Endothelial cell of umbilical vein (primary cell): ENCODE results near the gene SCN5A. TPM values are rescaled to one million over a fixed set of nuclear protein-coding genes. Genes with fewer than 3 reads are reported as not detected.

Experiments
- BruUV-seq: library from RNA; stranded (reverse); fragments of 400-500 nt; replicated peaks from 2 replicates; lab custom pipeline; 2021; lab: Mats Ljungman, UMichigan
- CTCF ChIA-PET: fragments of 300-600, 350-600 bp; sonication (Branson Sonifier 250); formaldehyde crosslinking; loops from one replicate; lab custom pipeline; 2021; ENCODE audit warnings: antibody characterized with exemption, inconsistent platforms; lab: Charles Lee
- POLR2A ChIA-PET: fragments of 300-600, 350-600 bp; sonication (Branson Sonifier 250); formaldehyde crosslinking; loops from one replicate; lab custom pipeline; 2021; ENCODE audit warnings: antibody characterized with exemption, inconsistent platforms; lab: Charles Lee
- DNase-seq: peaks from one replicate; pipeline ENCODE4 v3.0.0-alpha.2; 2011; ENCODE audit warnings: low read depth, low spot score
- FAIRE-seq: peaks from 2 replicates; lab custom pipeline; 2011; peaks lifted over from hg19 to GRCh38; lab: Jason Lieb, UNC
- H2AFZ ChIP-seq: 2 replicates; pipeline ENCODE4 v1.6.0; 2012; ENCODE audit warnings: low read depth, low read length, control low read depth, inconsistent platforms
- H3K27ac ChIP-seq: 2 replicates; pipeline ENCODE4 v1.5.1; 2011; ENCODE audit warnings: low read depth, mild to moderate bottlenecking, control low read depth, low read length, moderate library complexity; ENCODE audit not compliant: insufficient read depth
- H3K27me3 ChIP-seq, 2 experiments: 2 replicates each; pipeline versions ENCODE4 v1.6.0 to v1.6.1; 2011; ENCODE audit warnings: low read length in 2 of 2, mixed read lengths in 1 of 2; ENCODE audit not compliant: control insufficient read depth in 2 of 2, insufficient read depth in 2 of 2
- H3K36me3 ChIP-seq, 2 experiments: 2 replicates in 1 of 2; 3 replicates in 1 of 2; pipeline ENCODE4 v1.5.1; 2011; ENCODE audit warnings: low read length in 2 of 2, mild to moderate bottlenecking in 1 of 2, moderate library complexity in 1 of 2; ENCODE audit not compliant: control insufficient read depth in 2 of 2, insufficient read depth in 2 of 2; ENCODE audit errors: extremely low read depth in 1 of 2
- H3K4me1 ChIP-seq: 3 replicates; pipeline ENCODE4 v1.5.1; 2011; ENCODE audit warnings: mild to moderate bottlenecking, low read length; ENCODE audit not compliant: control insufficient read depth, insufficient read depth; ENCODE audit errors: extremely low read depth
- H3K4me2 ChIP-seq: 2 replicates; pipeline ENCODE4 v1.6.1; 2011; ENCODE audit warnings: low read length, control low read depth, mixed read lengths; ENCODE audit not compliant: insufficient read depth
- H3K4me3 ChIP-seq, 3 experiments: fragments of 200-600 bp in 1 of 3; sonication (generic), shearing (Covaris generic) in 1 of 3; replicated peaks in 1 of 3; 2 replicates each; pipeline ENCODE4 v1.5.1; 2011 to 2016; ENCODE audit warnings: control low read depth in 3 of 3, low read length in 3 of 3, mild to moderate bottlenecking in 2 of 3, inconsistent platforms in 1 of 3, low read depth in 1 of 3, moderate library complexity in 1 of 3; ENCODE audit not compliant: insufficient read depth in 1 of 3
- H3K79me2 ChIP-seq: 2 replicates; pipeline ENCODE4 v1.6.0; 2012; ENCODE audit warnings: low read length, inconsistent platforms; ENCODE audit not compliant: control insufficient read depth, insufficient read depth
- H3K9ac ChIP-seq: replicated peaks from 2 replicates; pipeline ENCODE3; 2011; ENCODE audit warnings: low read length, control low read depth; ENCODE audit not compliant: insufficient read depth; ENCODE audit errors: extremely low read depth
- H3K9me1 ChIP-seq: replicated peaks from 3 replicates; pipeline ENCODE4 v1.6.0; 2011; ENCODE audit warnings: mild to moderate bottlenecking, low read length; ENCODE audit not compliant: control insufficient read depth, insufficient read depth; ENCODE audit errors: extremely low read depth
- H3K9me3 ChIP-seq: replicated peaks from 2 replicates; pipeline ENCODE4 v1.5.1; 2012; ENCODE audit warnings: low read length, inconsistent platforms; ENCODE audit not compliant: control insufficient read depth, insufficient read depth
- H4K20me1 ChIP-seq: replicated peaks from 2 replicates; pipeline ENCODE3; 2011; ENCODE audit warnings: mild to moderate bottlenecking, low read length; ENCODE audit not compliant: control insufficient read depth, insufficient read depth; ENCODE audit errors: extremely low read depth
- EZH2 ChIP-seq: IDR thresholded peaks from 2 replicates; pipeline ENCODE4 v1.6.1; 2012; ENCODE audit warnings: borderline replicate concordance, low read depth, mild to moderate bottlenecking, moderate library complexity, low read length, inconsistent platforms; ENCODE audit not compliant: severe bottlenecking
- FOS ChIP-seq: IDR thresholded peaks from 2 replicates; pipeline ENCODE4 v1.6.1; 2011; ENCODE audit warnings: mild to moderate bottlenecking, low read length, moderate library complexity, borderline replicate concordance; ENCODE audit not compliant: insufficient read depth
- GATA2 ChIP-seq: IDR thresholded peaks from 2 replicates; pipeline ENCODE4 v1.7.0; 2011; ENCODE audit warnings: low read depth, mild to moderate bottlenecking, moderate library complexity, mixed read lengths, low read length; ENCODE audit not compliant: insufficient read length, insufficient read depth
- JUN ChIP-seq: IDR thresholded peaks from 2 replicates; pipeline ENCODE4 v1.6.1; 2011; ENCODE audit warnings: borderline replicate concordance, low read depth; ENCODE audit not compliant: insufficient read length, insufficient read depth
- MYC ChIP-seq: IDR thresholded peaks from one replicate; pipeline ENCODE4 v1.6.1; 2011; ENCODE audit warnings: mild to moderate bottlenecking, low read depth, low read length
- POLR2A ChIP-seq: IDR thresholded peaks from 2 replicates; pipeline ENCODE4 v1.6.1; 2012; ENCODE audit warnings: low read depth, mild to moderate bottlenecking, control low read depth, low read length
- POLR2AphosphoS5 ChIP-seq: IDR thresholded peaks from 2 replicates; pipeline ENCODE4 v1.6.1; 2012; ENCODE audit warnings: low read depth, mild to moderate bottlenecking, control low read depth, low read length, moderate library complexity; ENCODE audit not compliant: insufficient read depth
- dilution Hi-C: fragments of 300-500 bp; cut with MboI; formaldehyde crosslinking; loops from one replicate; pipeline ENCODE4 v1.15.0; 2019; ENCODE audit warnings: low sequenced_read_pairs; ENCODE audit not compliant: extremely low pct_ligation_motif_present
- intact Hi-C: fragments of 100-400 bp; cut with micrococcal nuclease; formaldehyde crosslinking; loops from one replicate; pipeline ENCODE4 v1.10.0; 2022
- polyA plus RNA-seq, 4 experiments: library from polyadenylated mRNA; depleted of rRNA in 3 of 4; stranded (reverse) in 3 of 4; unstranded in 1 of 4; fragments of >200 nt; gene quantifications; 2 replicates each; pipeline versions ENCODE4 v1.2.1 to v1.2.3, GENCODE V29; 2011 to 2012; ENCODE audit warnings: missing spikeins in 1 of 4
- total RNA-seq: library from RNA; stranded (reverse); gene quantifications from 2 replicates; pipeline ENCODE4 v1.2.3, GENCODE V29; 2021
- TF ChIP-seq, protein P1 (sequence below): IDR thresholded peaks from 2 replicates; pipeline ENCODE4 v1.6.1; 2011; ENCODE audit not compliant: insufficient read depth, insufficient read length
- TF ChIP-seq, protein P2 (sequence below), 2 donors: IDR thresholded peaks; 1 replicate in 1 of 2; 2 replicates in 1 of 2; pipeline ENCODE4 v1.5.1; 2011; ENCODE audit warnings: low read length in 2 of 2, mild to moderate bottlenecking in 2 of 2, moderate library complexity in 2 of 2, control low read depth in 1 of 2, inconsistent platforms in 1 of 2, low read depth in 1 of 2; ENCODE audit not compliant: insufficient read depth in 1 of 2; ENCODE audit errors: extremely low read depth in 1 of 2

SCN5A gene
- total and polyA plus RNA-seq, 2 donors (not counting 3 experiments of a cell fraction or from before 2014, with no cell fraction given), result 2.7 to 20.0 TPM

DNA sequence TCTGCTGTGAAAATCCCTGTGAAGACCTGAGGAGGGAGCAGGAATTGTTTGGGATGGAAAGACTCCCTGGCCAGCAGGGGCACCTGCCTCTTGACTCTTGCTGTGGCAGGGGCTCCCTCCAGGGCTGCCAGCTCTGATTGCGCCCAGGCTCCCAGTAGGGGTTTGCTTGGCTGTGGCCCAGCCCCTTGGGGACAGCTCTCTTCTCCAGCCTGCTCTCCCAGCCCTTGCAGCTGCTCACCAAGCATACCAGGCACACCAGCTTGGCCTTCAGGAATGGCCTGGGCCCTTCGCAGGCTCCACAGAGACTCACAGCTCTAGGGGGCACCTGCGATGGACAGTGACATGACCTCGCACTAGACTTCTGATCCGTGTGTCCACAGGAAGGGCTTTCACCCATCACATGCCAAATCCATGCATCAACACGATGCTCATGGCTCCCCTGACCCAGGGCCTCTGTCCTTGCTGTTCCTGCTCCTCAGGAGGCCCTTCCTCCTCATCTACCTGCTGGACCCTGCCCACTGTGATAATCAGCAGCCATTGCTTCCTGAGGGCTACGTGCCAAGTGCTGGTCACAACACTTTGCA is 61.8 kb downstream of the SCN5A start:
- no peaks in the 10 kb centered on the region for H3K9me1 ChIP-seq
- ChIA-PET CTCF (no interaction called here), POLR2A (no interaction called here)
- H3K9me3 ChIP-seq, result no peaks in the 10 kb centered on the region
- no peaks in the 10 kb centered on the region for H3K79me2 ChIP-seq
- no peaks in the 10 kb centered on the region for H3K27me3 ChIP-seq
- H3K4me3 ChIP-seq, result no peak overlapping the region
- FAIRE-seq (no peak), DNase-seq (no peak)
- intact Hi-C loops, result no loop called here
- H3K4me1 ChIP-seq, result no peaks in the 10 kb centered on the region
- no peak overlapping the region for H2AFZ ChIP-seq
- no peak for TF ChIP-seq JUN
- TF ChIP-seq POLR2AphosphoS5, result no peak
- no peak for TF ChIP-seq MYC
- TF ChIP-seq, protein P1, sequence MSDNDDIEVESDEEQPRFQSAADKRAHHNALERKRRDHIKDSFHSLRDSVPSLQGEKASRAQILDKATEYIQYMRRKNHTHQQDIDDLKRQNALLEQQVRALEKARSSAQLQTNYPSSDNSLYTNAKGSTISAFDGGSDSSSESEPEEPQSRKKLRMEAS, result no peak
- TF ChIP-seq FOS, result no peak
- no peak for TF ChIP-seq POLR2A
- TF ChIP-seq GATA2, result no peak
- TF ChIP-seq EZH2, result no peak
- TF ChIP-seq, protein P2, sequence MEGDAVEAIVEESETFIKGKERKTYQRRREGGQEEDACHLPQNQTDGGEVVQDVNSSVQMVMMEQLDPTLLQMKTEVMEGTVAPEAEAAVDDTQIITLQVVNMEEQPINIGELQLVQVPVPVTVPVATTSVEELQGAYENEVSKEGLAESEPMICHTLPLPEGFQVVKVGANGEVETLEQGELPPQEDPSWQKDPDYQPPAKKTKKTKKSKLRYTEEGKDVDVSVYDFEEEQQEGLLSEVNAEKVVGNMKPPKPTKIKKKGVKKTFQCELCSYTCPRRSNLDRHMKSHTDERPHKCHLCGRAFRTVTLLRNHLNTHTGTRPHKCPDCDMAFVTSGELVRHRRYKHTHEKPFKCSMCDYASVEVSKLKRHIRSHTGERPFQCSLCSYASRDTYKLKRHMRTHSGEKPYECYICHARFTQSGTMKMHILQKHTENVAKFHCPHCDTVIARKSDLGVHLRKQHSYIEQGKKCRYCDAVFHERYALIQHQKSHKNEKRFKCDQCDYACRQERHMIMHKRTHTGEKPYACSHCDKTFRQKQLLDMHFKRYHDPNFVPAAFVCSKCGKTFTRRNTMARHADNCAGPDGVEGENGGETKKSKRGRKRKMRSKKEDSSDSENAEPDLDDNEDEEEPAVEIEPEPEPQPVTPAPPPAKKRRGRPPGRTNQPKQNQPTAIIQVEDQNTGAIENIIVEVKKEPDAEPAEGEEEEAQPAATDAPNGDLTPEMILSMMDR (IDR thresholded peaks at IDR 0.05; ENCODE audit: extremely low read depth in 1 of 2, insufficient read depth in 1 of 2, low read depth in 1 of 2, low read length in 2 of 2), result no peak
- BruUV-seq, result no TSS peak
- no peaks in the 10 kb centered on the region for H3K36me3 ChIP-seq
- no peaks in the 10 kb centered on the region for H4K20me1 ChIP-seq
- H3K9ac ChIP-seq, result no peak overlapping the region
- dilution Hi-C loops, result no loop called here
- H3K27ac ChIP-seq, result no peak overlapping the region
- H3K4me2 ChIP-seq, result no peak overlapping the region
